GM18861 (cell line): ENCODE data around the gene LCN10.

Experiments
- ATAC-seq: cut with Tn5 transposase; IDR thresholded peaks from one replicate; pipeline ENCODE4 v1.9.1; 2021; ENCODE audit not compliant: unreplicated experiment

Gene LCN10

DNA sequence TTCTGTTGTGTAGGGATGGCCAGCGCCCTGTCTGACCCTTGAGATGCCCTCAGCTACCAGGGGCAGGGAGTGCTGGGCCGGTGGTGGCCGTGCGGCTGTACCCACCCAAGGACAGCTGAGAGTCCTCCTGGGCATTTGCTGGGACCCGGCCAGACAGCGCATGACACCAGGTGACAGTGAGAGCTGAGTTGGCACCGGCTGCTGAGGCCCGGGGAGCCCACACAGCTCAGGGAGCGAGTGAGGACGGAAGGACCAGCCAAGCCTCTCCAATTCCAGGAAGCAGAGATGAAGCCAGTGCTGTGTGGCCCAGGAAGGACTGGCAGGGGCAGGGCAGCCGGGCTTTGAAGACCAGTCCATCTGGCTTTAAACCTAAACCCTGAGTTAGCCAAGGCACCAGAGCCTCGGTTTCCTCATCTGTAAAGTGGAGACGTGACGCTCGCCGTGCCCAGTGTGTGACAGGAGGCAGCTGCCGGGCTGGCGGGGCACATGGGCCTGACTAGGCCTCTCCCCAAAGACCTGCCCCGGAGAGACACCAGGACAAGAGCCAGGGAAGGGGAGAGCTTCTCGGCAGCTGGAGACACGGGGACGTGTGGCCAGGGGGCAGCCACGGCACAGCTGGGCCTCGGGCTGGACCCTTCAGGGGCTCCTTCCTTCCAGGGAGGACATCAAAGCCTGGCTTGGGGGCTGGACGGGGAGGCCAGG is 52.5 kb downstream of the LCN10 start:
- ATAC-seq = no peak

DNA sequence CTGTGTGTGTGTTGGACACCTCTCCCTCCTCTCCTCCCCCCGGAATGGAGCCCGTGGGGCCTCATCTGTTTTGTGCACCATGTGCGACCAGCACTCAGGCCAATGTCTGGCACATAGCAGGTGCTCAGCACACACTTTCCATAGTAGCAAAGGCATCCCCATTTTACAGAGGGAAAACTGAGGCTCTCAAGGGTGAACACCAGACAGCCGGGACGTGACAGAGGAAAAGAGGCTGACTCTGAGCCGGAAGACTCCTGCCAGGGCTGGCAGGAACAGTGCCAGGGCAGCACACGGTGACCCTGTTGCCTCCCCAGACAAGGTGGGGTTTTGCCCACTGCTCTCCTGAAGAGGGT is 53.7 kb downstream of the LCN10 start:
- no peak for ATAC-seq

DNA sequence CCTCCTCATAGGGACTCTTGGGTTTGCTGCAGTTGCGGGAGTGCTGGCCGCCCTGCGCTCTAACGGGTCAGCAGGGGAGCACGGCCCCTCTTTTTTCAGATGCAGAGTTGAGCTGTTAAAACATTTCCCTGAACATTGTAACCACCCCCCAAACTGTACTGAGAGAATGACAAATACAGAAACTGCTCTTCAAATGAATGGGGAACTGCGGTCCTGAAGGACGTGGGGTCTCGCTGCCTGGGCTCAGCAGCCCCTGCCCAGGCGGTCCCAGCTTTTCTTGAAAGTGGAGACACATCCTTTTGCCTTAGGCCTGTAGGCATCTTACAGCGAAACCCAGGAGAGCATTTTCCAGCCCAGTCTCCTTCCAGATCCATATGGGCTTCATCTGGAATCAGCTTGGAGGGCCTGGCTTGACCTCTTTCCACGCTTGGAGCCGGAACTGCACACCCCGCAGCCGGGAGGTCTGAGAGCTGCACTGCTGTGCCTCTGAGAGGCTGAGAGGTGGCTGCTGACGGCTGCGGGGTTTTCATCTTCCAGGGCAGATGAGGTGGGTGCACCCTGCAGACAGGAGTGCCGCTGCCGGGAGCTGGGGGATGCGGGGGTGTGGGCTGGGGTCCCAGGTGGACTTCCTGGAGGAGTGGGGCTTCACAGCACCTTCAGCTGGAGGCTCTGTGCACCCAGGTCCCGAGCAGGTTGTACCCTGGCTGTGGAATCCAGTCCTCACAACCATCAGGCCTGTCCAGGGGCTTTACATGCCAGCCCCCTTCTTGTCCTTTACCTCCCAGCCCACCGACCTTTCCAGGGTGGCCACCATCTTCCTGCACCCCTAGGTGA is 54.2 kb downstream of the LCN10 start:
- no peak for ATAC-seq
